ENCODE measurements around the gene BCAR1. TPM values are rescaled to one million over a fixed set of nuclear protein-coding genes. Genes with fewer than 3 reads are reported as not detected.

Gene BCAR1, protein sequence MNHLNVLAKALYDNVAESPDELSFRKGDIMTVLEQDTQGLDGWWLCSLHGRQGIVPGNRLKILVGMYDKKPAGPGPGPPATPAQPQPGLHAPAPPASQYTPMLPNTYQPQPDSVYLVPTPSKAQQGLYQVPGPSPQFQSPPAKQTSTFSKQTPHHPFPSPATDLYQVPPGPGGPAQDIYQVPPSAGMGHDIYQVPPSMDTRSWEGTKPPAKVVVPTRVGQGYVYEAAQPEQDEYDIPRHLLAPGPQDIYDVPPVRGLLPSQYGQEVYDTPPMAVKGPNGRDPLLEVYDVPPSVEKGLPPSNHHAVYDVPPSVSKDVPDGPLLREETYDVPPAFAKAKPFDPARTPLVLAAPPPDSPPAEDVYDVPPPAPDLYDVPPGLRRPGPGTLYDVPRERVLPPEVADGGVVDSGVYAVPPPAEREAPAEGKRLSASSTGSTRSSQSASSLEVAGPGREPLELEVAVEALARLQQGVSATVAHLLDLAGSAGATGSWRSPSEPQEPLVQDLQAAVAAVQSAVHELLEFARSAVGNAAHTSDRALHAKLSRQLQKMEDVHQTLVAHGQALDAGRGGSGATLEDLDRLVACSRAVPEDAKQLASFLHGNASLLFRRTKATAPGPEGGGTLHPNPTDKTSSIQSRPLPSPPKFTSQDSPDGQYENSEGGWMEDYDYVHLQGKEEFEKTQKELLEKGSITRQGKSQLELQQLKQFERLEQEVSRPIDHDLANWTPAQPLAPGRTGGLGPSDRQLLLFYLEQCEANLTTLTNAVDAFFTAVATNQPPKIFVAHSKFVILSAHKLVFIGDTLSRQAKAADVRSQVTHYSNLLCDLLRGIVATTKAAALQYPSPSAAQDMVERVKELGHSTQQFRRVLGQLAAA
- 53.8 and 68.1 TPM in 2 replicates for total RNA-seq

DNA sequence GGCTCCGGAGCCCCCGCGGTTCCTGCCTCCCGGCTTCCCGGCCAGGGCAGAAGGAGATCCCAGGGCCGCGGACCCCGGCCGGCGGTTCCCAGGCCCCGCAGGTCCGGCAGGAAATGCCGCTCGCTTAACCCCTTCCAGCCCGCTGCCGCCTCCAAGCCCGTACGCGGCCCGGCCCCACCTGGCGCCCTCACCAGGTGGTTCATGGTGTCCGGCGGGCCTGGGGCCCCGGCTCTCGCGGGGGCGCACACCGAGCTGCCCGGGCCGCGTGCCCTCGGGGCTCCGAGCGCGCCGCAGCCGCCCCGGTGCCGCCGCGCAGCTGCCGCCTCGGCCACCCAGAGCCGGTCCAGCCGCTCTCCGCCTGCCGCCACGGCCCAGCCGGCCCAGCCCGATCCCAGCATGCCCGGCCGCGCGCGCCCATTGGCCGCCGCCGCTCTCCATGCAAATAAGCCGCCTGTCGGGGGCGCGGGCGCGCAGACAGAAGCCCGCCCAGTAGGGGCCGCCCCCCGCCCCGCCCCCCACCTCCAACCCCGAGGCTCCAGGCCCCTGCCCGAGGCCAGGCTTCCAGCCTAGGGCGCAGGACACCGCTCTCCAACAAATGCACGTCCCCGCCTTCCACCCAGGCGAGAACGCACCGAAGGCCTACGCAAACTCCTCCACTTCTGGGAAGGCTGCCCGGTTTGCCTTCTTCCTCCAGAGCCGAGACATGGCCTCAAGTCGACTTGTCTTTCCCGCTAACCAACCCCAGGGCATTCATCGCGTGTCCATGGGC is at the start of gene BCAR1:
Gene BCAR1 (minus strand): TSS at position 345 of the 769 bp plus-strand sequence. CDS start 142 bp downstream, at position 203.

DNA sequence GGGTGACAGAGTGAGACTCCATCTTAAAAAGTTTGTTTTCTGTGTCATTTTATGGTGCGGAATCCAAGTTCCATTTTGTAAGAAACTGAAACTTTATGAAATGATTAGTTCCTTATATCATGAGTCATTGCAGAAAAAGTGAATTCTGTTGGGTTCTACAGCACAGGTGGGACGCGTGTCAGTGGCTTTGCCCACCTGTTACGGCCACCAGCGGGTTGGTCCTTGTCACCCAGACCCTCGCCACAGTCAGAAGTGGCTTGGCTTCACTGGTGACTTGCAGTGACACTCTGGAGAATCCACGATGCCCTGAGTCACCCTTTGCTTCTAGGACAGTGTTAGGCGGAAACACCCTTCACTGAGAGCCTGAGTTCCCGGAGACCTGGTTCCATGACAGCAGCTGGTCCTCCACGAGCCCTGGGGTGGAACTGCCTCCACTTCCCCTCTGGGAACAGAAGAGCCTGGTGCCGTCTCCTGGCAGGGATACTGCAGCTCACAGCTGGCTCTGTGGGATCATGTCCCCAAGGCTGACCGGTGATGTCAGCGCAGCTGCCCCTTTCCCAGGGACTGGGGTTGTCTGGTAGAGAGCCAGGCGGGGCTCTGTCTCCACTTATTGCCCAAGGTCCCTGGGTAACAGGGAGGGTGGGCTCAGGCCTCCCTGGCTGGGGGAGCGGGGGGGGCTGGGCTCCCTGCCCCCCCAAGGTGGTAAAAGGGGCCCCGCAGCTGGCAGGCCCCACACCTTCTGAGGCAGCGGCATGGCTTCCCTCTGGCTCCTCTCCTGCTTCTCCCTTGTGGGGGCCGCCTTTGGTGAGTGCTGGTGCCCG is 33.0 kb downstream of the BCAR1 start, which contains the start of gene CTRB1:
Gene CTRB1 (plus strand): TSS at position 733 of the 821 bp plus-strand sequence. CDS start 20 bp downstream, at position 753.

DNA sequence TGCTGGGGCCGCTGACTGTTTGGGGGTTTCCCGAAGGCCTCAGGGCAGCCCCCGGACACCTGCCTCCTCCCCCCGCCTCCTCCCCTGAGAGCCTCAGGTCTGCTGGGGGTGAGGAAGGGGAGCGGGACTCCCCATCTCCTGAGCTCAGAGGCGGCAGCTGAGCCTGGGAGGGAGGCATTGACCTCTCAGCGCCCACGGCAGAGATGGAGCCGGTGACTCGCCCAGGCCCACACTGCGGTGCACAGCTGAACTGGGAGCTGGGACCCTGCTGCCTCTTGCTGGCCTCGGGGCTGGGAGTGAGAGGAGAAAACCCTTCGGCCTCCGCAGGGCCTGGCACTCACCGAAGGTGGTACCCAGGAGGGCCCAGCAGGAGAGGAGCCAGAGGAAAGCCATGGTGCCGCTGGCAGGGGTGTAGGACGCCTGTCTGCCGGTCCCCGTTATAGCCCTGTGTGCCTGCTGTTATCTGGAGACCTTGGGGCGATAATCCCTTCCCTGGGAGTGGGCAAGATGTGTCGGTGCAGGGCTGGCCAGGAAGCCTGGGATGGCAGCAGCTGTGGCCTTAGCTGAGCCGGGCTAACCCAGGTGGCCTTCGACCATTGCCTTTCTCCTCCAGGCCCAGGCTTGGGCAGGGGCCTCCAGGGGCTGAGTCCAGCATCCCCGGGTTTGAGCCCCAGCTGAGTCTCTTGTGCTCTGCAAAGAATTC is 44.5 kb downstream of the BCAR1 start, which contains the start of gene CTRB2:
Gene CTRB2 (minus strand): TSS at position 413 of the 703 bp plus-strand sequence. CDS start 20 bp downstream, at position 393.

Other genes starting within 250 kb of the BCAR1 start
- gene LDHD, start 134.8 kb downstream of the BCAR1 start, total RNA-seq: 0.14 and 0.56 TPM in 2 replicates
- 5.7 and 8.3 TPM in 2 replicates for gene ZFP1, start 103.1 kb downstream of the BCAR1 start, total RNA-seq
- not detected in 2 replicates for gene CTRB2, start 44.5 kb downstream of the BCAR1 start, total RNA-seq
- not detected in 2 replicates for gene CTRB1, start 32.6 kb downstream of the BCAR1 start, total RNA-seq
- gene CFDP1, start 181.9 kb upstream of the BCAR1 start, total RNA-seq: 36.8 and 56.3 TPM in 2 replicates
- gene TMEM170A, start 213.1 kb upstream of the BCAR1 start, total RNA-seq: 15.4 and 17.6 TPM in 2 replicates
- gene CHST6, start 243.8 kb upstream of the BCAR1 start, total RNA-seq: 1.3 and 1.5 TPM in 2 replicates